Stimulated activated CD8-positive, alpha-beta memory T cell treated with anti-CD3 and anti-CD28 coated beads, Interleukin-12 subunit alpha, Interleukin-12 subunit beta, amount 100 ng/mL, for 24 hours (primary cell): ENCODE data around the gene TMED7.
A peak's percentile ranks its signal among the peaks of the same experiment; 100 is the strongest.
"Not testable (repeated sequence)": the region's sequence is repeated elsewhere in the genome, so short reads cannot be mapped to it uniquely, and the experiment has no call there.

ENCODE experiments used
- DNase-seq: peaks from one replicate; pipeline ENCODE4 v3.0.0-alpha.2; 2020; ENCODE audit errors: extremely low read depth

TMED7 gene

GRCh38 chr5:115625579-115626444 is at the start of gene TMED7:
TSS of gene TMED7 (minus strand) at chr5:115626036. CDS start at chr5:115625792, 244 bp downstream.
- DNase-seq = peak; percentile 100

DNA sequence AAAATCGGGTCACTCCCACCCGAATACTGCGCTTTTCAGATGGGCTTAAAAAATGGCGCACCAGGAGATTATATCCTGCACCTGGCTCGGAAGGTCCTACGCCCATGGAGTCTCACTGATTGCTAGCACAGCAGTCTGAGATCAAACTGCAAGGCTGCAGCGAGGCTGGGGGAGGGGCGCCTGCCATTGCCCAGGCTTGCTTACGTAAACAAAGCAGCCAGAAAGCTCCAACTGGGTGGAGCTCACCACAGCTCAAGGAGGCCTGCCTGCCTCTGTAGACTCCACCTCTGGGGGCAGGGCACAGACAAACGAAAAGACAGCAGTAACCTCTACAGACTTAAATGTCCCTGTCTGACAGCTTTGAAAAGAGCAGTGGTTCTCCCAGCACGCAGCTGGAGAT is 48.9 kb upstream of the TMED7 start:
- not testable (repeated sequence) for DNase-seq

DNA sequence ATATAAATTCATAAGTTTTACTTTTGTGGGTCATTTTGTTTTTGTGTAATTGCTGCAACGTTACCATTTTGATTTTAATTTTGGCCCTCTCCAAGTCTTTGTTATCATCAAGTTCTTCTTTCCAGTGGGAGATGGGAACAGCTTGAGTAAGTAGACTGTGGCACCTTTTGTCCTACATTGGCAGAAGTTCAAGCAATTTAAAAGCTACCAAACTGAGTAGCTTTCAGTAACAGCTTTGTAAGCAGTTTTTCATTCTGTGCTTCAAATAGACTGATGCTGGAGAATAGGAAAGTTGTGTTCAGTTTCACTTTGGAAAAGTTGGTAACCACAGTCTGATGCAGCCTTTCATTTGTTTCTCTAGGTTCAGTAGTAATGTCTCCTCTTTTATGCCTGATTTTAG is 47.8 kb upstream of the TMED7 start:
- DNase-seq = no peak

- DNase-seq = no peak
Measured at GRCh38 chr5:115671939-115672338, 46.1 kb upstream of the TMED7 start.

DNA sequence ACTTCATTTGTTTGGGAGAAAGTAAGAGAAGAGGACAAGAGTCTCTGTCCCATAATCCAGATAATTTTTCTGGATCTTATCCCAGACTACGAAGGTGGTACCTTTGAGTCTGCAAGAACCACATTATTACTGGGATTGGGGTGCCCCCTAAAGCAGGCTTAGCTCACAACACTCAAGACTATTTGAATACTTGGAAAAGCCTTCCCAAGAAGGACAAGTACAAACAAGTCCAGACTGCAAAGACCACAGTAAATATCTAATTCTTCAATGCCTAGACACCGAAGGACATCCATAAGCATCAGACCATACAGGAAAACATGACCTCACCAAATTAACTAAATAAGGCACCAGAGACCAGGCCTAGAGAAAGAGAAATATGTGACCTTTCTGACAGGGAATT is 40.2 kb upstream of the TMED7 start:
- DNase-seq = no peak

GRCh38 chr5:115661563-115661962 is 35.7 kb upstream of the TMED7 start:
- no peak for DNase-seq

DNA sequence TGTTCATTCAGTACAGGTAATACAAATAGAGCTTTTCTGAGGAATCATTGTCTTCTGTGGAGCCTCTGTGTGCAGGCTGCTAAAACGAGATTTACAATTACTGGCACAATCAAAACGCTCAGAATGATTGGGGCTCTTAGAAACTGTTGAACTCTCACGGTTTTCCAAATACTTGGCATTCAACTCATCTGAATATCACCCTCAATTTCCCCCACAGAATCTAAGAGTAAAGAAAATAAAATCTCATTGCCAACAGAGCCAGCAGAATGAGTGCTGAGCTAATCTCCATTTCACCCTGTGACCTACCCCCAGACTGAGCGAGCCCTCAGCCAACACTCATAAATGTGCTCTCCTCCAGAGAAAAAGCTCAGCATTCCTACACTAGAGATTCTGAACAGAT is 35.3 kb upstream of the TMED7 start:
- DNase-seq = no peak

DNA sequence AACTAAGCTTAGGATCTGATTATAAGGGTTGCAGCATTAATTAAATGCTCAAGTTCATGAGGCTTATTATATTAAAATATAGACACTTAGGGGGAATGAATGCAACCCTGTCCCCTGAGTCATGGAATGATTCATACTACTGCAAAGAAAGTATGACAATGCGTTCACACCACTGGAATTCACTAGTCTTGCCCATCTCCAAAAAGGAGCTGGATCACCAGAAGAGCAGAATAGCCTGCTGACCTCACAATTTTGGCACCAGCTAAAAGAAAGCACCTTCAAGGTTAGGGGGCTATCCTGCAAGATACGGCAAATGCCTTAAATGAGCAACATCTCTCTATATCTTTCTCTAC is 32.0 kb upstream of the TMED7 start:
- DNase-seq = no peak

DNA sequence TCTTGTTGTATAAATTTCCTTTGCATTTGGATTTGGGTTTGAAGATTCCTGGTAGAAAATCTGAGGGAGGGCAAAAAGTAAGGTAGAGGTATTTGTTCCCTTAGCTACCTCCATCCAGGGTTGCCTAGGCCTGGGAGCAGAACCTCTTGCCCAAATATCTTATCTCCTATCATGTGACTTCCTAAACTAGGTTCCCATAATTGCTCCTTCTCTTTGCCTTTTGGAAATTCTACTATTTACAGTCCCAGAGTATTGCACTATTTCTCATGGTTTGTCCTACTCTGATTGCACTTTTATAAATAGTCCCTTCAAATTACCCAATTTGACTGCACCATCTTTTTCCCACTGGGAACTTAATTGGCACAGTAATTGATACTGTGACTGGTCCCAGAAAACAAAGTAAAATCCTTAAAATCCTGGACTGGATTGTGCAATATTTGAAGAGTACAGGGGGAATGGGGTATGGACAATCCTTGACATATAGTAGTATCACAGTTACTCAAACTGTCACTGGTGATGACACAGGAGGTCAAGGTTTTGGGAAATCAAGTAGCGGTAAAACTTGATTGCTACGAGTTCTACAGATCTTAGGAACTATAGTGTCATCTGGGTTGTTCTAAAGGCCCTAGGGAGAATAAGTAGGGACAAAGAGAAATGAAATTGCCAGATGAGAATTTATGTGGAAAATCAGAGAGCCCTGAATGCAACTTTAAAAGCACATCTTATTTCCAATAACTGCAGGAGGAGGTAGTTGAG is 31.5 kb upstream of the TMED7 start:
- DNase-seq = no peak

- DNase-seq = no peak
Measured at GRCh38 chr5:115656404-115656803, 30.6 kb upstream of the TMED7 start.

- no peak for DNase-seq
Measured at GRCh38 chr5:115655994-115656393, 30.2 kb upstream of the TMED7 start.

DNA sequence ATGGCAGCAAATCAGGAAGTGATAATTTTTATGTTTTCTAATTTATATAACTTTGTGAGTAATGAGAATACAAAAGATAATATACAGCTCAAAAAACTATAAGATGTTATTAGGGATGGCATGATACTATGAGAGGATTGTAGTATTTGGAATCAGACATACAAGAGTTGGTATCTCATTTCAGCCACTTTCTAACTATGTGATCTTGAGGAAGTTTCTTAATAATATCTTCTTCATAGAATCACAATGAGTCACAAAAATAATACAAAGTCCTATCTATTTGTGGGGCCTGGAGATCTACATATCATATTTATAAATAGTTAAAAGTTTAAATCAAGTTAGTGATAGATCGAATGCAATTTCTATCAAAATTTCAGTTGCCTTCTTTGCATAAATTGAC is 23.7 kb upstream of the TMED7 start:
- DNase-seq = no peak

- no peak for DNase-seq
Measured at GRCh38 chr5:115648056-115648455, 22.2 kb upstream of the TMED7 start.

DNA sequence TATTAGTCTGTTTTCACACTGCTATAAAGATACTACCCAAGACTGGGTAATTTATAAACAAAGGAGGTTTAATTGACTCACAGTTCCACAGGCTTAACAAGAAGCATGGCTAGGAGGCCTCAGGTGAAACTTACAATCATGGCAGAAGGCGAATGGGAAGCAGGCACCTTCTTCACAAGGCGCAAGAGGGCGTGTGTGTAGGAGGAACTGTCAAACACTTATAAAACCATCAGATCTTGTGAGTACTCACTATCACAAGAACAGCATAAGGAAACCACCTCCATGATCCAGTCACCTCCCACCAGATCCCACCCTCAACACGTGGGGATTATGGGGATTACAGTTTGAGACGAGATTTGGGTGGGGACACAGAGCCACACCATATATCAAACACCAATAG is 19.6 kb upstream of the TMED7 start:
- not testable (repeated sequence) for DNase-seq

DNA sequence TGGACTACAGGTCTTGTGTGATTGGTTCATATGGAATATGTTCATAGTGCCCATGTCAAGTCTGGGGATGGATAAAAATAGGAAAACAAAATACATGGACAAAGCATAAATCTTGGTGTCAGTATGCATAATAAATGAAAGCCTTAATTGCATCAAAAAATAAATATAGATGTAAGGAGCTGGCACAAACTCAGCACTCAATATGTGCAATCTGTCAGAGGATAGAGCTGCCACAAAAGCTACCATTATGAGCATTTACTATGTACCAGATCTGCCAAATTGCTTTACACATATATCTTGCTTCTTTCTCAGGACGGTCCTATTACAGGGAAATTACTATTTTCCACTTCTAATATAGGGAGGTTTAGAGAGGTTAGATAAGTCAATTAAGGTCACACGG is 18.2 kb upstream of the TMED7 start:
- DNase-seq = no peak

GRCh38 chr5:115641948-115642347 is 16.1 kb upstream of the TMED7 start:
- DNase-seq = no peak

- no peak for DNase-seq
Measured at GRCh38 chr5:115640274-115640673, 14.4 kb upstream of the TMED7 start.

DNA sequence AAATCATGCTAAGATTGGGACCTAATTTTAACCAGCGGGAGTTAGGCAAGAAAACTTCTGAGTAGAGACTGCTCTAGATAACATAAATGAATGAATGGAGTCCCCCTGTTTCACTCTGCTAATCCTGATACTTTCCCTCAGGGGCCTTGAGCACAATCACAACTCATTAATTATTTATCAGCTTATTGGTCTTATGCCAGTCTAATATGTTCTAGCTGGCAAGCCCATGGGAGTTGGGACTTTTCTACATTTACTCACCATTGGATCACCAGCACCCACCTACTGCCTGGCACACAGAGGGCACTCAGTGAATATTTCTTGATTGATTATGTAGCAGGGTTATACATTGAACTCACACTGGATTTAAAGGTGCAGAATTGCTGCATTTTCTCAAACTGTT is 13.5 kb upstream of the TMED7 start:
- no peak for DNase-seq

DNA sequence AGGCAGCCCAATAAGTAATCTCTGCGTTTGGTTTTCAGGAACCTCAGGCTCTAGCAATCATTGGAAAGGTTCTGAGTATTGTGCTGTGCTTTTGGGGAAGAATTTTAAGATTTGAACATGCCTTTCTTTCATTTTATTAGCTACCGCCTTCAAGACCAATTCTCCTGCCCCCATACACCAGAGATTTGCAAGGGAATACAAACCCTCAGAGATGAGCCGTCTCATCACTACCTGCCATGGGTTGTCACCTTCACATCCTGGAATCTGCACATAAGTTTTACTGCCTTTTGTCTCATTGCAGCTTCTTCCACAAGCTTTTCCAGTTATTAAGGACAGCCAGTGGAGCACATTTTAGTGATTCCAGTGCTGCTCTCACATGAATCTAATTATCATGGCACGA is 11.7 kb upstream of the TMED7 start:
- DNase-seq = no peak

GRCh38 chr5:115636008-115636407 is 10.2 kb upstream of the TMED7 start:
- DNase-seq = no peak

GRCh38 chr5:115634343-115635132 is 8.7 kb upstream of the TMED7 start:
- peak; percentile 55 for DNase-seq

DNA sequence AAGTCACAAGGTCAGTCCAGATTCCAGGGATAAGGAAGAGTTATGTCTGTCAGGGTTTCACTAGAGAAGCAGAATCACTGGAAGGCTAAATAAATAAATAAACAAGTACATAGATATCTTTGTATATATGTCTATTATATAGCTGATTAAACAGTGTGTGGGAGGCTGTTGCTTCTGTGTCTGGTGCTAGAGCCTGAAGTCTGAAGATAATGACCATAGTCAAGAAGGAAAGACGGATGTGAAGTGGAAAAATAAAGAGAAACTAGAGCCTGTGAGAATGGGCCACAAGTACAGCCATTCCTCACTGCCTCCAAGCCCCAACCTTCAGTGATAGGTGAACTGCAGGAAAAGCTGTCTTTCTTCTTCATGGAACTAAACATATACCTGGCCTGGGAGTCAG is 4.1 kb upstream of the TMED7 start:
- no peak for DNase-seq
